ENCODE results near the gene GOLPH3. TPM values are rescaled to one million over a fixed set of nuclear protein-coding genes. Genes with fewer than 3 reads are reported as not detected.
A peak's percentile ranks its signal among the peaks of the same experiment; 100 is the strongest.

Gene GOLPH3
- total RNA-seq, 2 donors from 2014 or later, result 60.6 to 63.7 TPM

- Histone ChIP-seq H3K4me3 (no peak overlapping the region), H3K36me3 (peaks cover 23% of the 10 kb centered on the region), H3K4me1 (no peaks in the 10 kb centered on the region), H3K9me3 (no peaks in the 10 kb centered on the region), H3K27ac (peak overlapping the region in 1 of 2 donors; percentile 56), H3K27me3 (no peaks in the 10 kb centered on the region)
- DNase-seq (ENCODE audit: low spot score), result no peak
- TF ChIP-seq CTCF (IDR thresholded peaks at IDR 0.05), result peak; percentile 56 to 83
Measured at GRCh38 chr5:32076699-32077695, 97.1 kb downstream of the GOLPH3 start.

Other genes with a start within 250 kb of the GOLPH3 start
- gene MTMR12, start 138.6 kb upstream of the GOLPH3 start, total RNA-seq, result 10 to 100 TPM; 12.6 to 25.5 TPM